H1 (cell line): ENCODE measurements around the gene PDE5A. TPM values are rescaled to one million over a fixed set of nuclear protein-coding genes. Genes with fewer than 3 reads are reported as not detected.

Experiments
- CTCF ChIA-PET: fragments of 300-600 bp; sonication (Branson Sonifier 250); formaldehyde crosslinking; loops from one replicate; lab custom pipeline; 2021; ENCODE audit not compliant: partially characterized antibody; lab: Charles Lee
- POLR2A ChIA-PET: fragments of 300-600 bp; sonication (Branson Sonifier 250); formaldehyde crosslinking; loops from one replicate; lab custom pipeline; 2021; ENCODE audit warnings: inconsistent platforms; ENCODE audit not compliant: partially characterized antibody; lab: Charles Lee
- DNase-seq, 2 experiments: peaks; one replicate each; pipeline versions ENCODE4 v3.0.0 to v3.0.0-alpha.2; 2010 to 2022; ENCODE audit warnings: low spot score in 2 of 2, low read depth in 1 of 2, mixed read lengths in 1 of 2
- FAIRE-seq: peaks from 2 replicates; lab custom pipeline; 2011; peaks lifted over from hg19 to GRCh38; lab: Jason Lieb, UNC
- H2AFZ ChIP-seq: 2 replicates; pipeline ENCODE4 v1.8.1; 2012; ENCODE audit warnings: low read length, inconsistent platforms
- H2AK5ac ChIP-seq: 2 replicates; pipeline ENCODE4 v1.6.1; 2013; ENCODE audit warnings: low read depth, low read length
- H2BK120ac ChIP-seq: replicated peaks from 2 replicates; pipeline ENCODE3; 2013; ENCODE audit warnings: low read depth, low read length, inconsistent platforms
- H2BK12ac ChIP-seq: 2 replicates; pipeline ENCODE4 v1.6.1; 2013; ENCODE audit warnings: low read depth, low read length
- H2BK15ac ChIP-seq: 2 replicates; pipeline ENCODE4 v1.6.1; 2013; ENCODE audit warnings: low read length
- H2BK20ac ChIP-seq: 2 replicates; pipeline ENCODE4 v1.6.1; 2013; ENCODE audit warnings: low read length
- H2BK5ac ChIP-seq: 2 replicates; pipeline ENCODE4 v1.6.1; 2013; ENCODE audit warnings: low read depth, low read length
- H3K14ac ChIP-seq: 2 replicates; pipeline ENCODE4 v1.6.1; 2013; ENCODE audit warnings: inconsistent platforms; ENCODE audit not compliant: insufficient read length
- H3K18ac ChIP-seq: 2 replicates; pipeline ENCODE4 v1.6.1; 2013; ENCODE audit warnings: low read length; ENCODE audit errors: extremely low read depth
- H3K23ac ChIP-seq: 2 replicates; pipeline ENCODE4 v1.6.1; 2013; ENCODE audit warnings: inconsistent platforms; ENCODE audit not compliant: insufficient read length
- H3K23me2 ChIP-seq: 2 replicates; pipeline ENCODE4 v1.6.1; 2013; ENCODE audit warnings: low read depth, low read length
- H3K27ac ChIP-seq: 2 replicates; pipeline ENCODE4 v1.6.1; 2011; ENCODE audit warnings: low read depth, low read length, inconsistent platforms
- H3K27me3 ChIP-seq, 4 experiments: replicated peaks in 1 of 4; 1 replicate in 1 of 4; 2 replicates in 3 of 4; pipeline versions ENCODE4 v1.6.1 to v1.8.1; 2011 to 2013; ENCODE audit warnings: low read length in 3 of 4, mild to moderate bottlenecking in 3 of 4, inconsistent platforms in 2 of 4, mixed read lengths in 2 of 4, moderate library complexity in 1 of 4; ENCODE audit not compliant: control insufficient read depth in 3 of 4, insufficient read depth in 3 of 4; ENCODE audit errors: extremely low read depth in 1 of 4
- H3K36me3 ChIP-seq, 4 experiments: 2 replicates each; pipeline versions ENCODE4 v1.6.1 to v1.8.1; 2011 to 2013; ENCODE audit warnings: mild to moderate bottlenecking in 4 of 4, low read length in 3 of 4, moderate library complexity in 2 of 4, control low read depth in 1 of 4, inconsistent platforms in 1 of 4; ENCODE audit not compliant: insufficient read depth in 4 of 4, control insufficient read depth in 2 of 4
- H3K4ac ChIP-seq: replicated peaks from 2 replicates; pipeline ENCODE3; 2013; ENCODE audit warnings: low read length, low read depth, mixed read lengths, inconsistent platforms; ENCODE audit not compliant: insufficient read length
- H3K4me1 ChIP-seq, 4 experiments: replicated peaks in 1 of 4; 1 replicate in 1 of 4; 2 replicates in 3 of 4; pipeline versions ENCODE4 v1.6.1 to v1.8.1; 2011 to 2013; ENCODE audit warnings: low read length in 3 of 4, inconsistent platforms in 2 of 4, mixed read lengths in 1 of 4; ENCODE audit not compliant: insufficient read depth in 4 of 4, control insufficient read depth in 3 of 4
- H3K4me2 ChIP-seq, 2 experiments: 2 replicates each; pipeline versions ENCODE4 v1.6.1 to v1.8.1; 2011 to 2013; ENCODE audit warnings: low read depth in 2 of 2, low read length in 2 of 2, control low read depth in 1 of 2, inconsistent platforms in 1 of 2, mild to moderate bottlenecking in 1 of 2; ENCODE audit not compliant: insufficient read depth in 1 of 2
- H3K4me3 ChIP-seq, 4 experiments: fragments of 200-600, 300-600 bp in 1 of 4; sonication (generic), shearing (Covaris generic), sonication (Bioruptor Twin) in 1 of 4; 2 replicates each; pipeline versions ENCODE4 v1.5.1 to v1.8.1; 2011 to 2016; ENCODE audit warnings: low read length in 4 of 4, low read depth in 3 of 4, control low read depth in 2 of 4, inconsistent platforms in 2 of 4, mild to moderate bottlenecking in 2 of 4, mixed read lengths in 1 of 4, moderate library complexity in 1 of 4; ENCODE audit not compliant: insufficient read depth in 2 of 4; ENCODE audit errors: extremely low read depth in 1 of 4
- H3K56ac ChIP-seq: replicated peaks from 2 replicates; pipeline ENCODE3; 2013; ENCODE audit warnings: low read depth, mild to moderate bottlenecking, mixed read lengths, low read length, inconsistent platforms; ENCODE audit not compliant: insufficient read length
- H3K79me1 ChIP-seq: 2 replicates; pipeline ENCODE4 v1.6.1; 2013; ENCODE audit warnings: low read depth, low read length, control low read depth
- H3K79me2 ChIP-seq, 2 experiments: 2 replicates each; pipeline versions ENCODE4 v1.6.1 to v1.8.1; 2012 to 2013; ENCODE audit warnings: low read length in 2 of 2, mild to moderate bottlenecking in 2 of 2, inconsistent platforms in 1 of 2; ENCODE audit not compliant: insufficient read depth in 2 of 2, control insufficient read depth in 1 of 2
- H3K9ac ChIP-seq, 4 experiments: replicated peaks in 1 of 4; 1 replicate in 1 of 4; 2 replicates in 3 of 4; pipeline versions ENCODE4 v1.6.1 to v1.8.1; 2011 to 2013; ENCODE audit warnings: low read depth in 3 of 4, low read length in 3 of 4, control low read depth in 2 of 4, mild to moderate bottlenecking in 2 of 4, moderate library complexity in 2 of 4, inconsistent platforms in 1 of 4; ENCODE audit errors: extremely low read depth in 1 of 4
- H3K9me3 ChIP-seq, 2 experiments: 2 replicates each; pipeline versions ENCODE4 v1.6.1 to v1.8.1; 2012 to 2013; ENCODE audit warnings: mild to moderate bottlenecking in 2 of 2, moderate library complexity in 2 of 2, control low read depth in 1 of 2, inconsistent platforms in 1 of 2, low read depth in 1 of 2, low read length in 1 of 2, mixed read lengths in 1 of 2; ENCODE audit not compliant: insufficient read depth in 2 of 2
- H4K20me1 ChIP-seq, 2 experiments: replicated peaks in 1 of 2; 2 replicates each; pipeline versions ENCODE3 to v1.8.1; 2011 to 2013; ENCODE audit warnings: inconsistent platforms in 2 of 2, low read length in 2 of 2, mild to moderate bottlenecking in 1 of 2; ENCODE audit not compliant: insufficient read depth in 2 of 2, control insufficient read depth in 1 of 2
- H4K5ac ChIP-seq: 2 replicates; pipeline ENCODE4 v1.6.1; 2013; ENCODE audit warnings: low read length, low read depth, mixed read lengths, inconsistent platforms; ENCODE audit not compliant: insufficient read length
- H4K8ac ChIP-seq: 2 replicates; pipeline ENCODE4 v1.8.0; 2013; ENCODE audit warnings: mild to moderate bottlenecking, moderate library complexity, low read length, inconsistent platforms; ENCODE audit not compliant: insufficient read depth; ENCODE audit errors: extremely low read depth
- H4K91ac ChIP-seq: replicated peaks from 2 replicates; pipeline ENCODE3; 2013; ENCODE audit warnings: low read length, mixed read lengths, inconsistent platforms; ENCODE audit not compliant: insufficient read length
- ASH2L ChIP-seq: fragments of 200-600, 300-600 bp; sonication (generic); IDR thresholded peaks from one replicate; pipeline ENCODE4 v1.7.1; 2017; ENCODE audit warnings: low read length
- BCL11A ChIP-seq, 2 experiments: IDR thresholded peaks; one replicate each; pipeline ENCODE4 v1.6.1; 2011; ENCODE audit warnings: low read depth in 2 of 2, low read length in 2 of 2, mild to moderate bottlenecking in 2 of 2
- CBX8 ChIP-seq: fragments of 300-800, 300-1000 bp; sonication (generic); IDR thresholded peaks from 2 replicates; pipeline ENCODE4 v1.7.1; 2016; ENCODE audit warnings: low read depth, low read length, borderline replicate concordance
- CTBP2 ChIP-seq: IDR thresholded peaks from 2 replicates; pipeline ENCODE4 v1.7.0; 2011; ENCODE audit warnings: borderline replicate concordance, mild to moderate bottlenecking, moderate library complexity, mixed read lengths, low read length; ENCODE audit not compliant: insufficient read depth, insufficient read length
- KDM5A ChIP-seq: fragments of 200-600 bp; IDR thresholded peaks from 2 replicates; pipeline ENCODE4 v1.7.1; 2012; ENCODE audit warnings: mild to moderate bottlenecking, low read length, inconsistent platforms, mixed read lengths
- NRF1 ChIP-seq: IDR thresholded peaks from 2 replicates; pipeline ENCODE4 v1.6.1; 2011; ENCODE audit warnings: mild to moderate bottlenecking, low read depth, low read length, improper control_type of control experiment
- PHF8 ChIP-seq: fragments of 200-600 bp; sonication (generic); conservative IDR thresholded peaks from 2 replicates; pipeline ENCODE4 v1.7.1; 2012; ENCODE audit warnings: low read depth, mild to moderate bottlenecking, inconsistent platforms, low read length, moderate library complexity
- SIX5 ChIP-seq: IDR thresholded peaks from 2 replicates; pipeline ENCODE4 v1.6.1; 2011; ENCODE audit warnings: mild to moderate bottlenecking, low read depth, low read length
- SP1 ChIP-seq: IDR thresholded peaks from 2 replicates; pipeline ENCODE4 v1.6.1; 2011; ENCODE audit warnings: low read depth, low read length
- SUZ12 ChIP-seq: fragments of 200-600 bp; sonication (generic); IDR thresholded peaks from 2 replicates; pipeline ENCODE4 v1.6.1; 2012; ENCODE audit warnings: mild to moderate bottlenecking, inconsistent platforms, low read length, moderate library complexity, mixed read lengths
- TAF7 ChIP-seq: optimal IDR thresholded peaks from 2 replicates; pipeline ENCODE3; 2011; ENCODE audit warnings: low read depth, mild to moderate bottlenecking, inconsistent platforms, low read length, moderate library complexity, borderline replicate concordance
- TBP ChIP-seq: IDR thresholded peaks from 2 replicates; pipeline ENCODE4 v1.6.1; 2011; ENCODE audit warnings: low read depth, low read length, improper control_type of control experiment
- WGBS, 2 experiments: shearing (Covaris generic) in 1 of 2; methylation state at CpG; one replicate each; pipeline versions ENCODE4 v1.1.6 to v1.1.7; 2013 to 2015; ENCODE audit warnings: low lambda C conversion rate in 2 of 2, mixed read lengths in 2 of 2, inconsistent platforms in 1 of 2, low coverage in 1 of 2, missing lambda C conversion rate in 1 of 2; ENCODE audit not compliant: insufficient replicate concordance in 2 of 2, insufficient coverage in 1 of 2, insufficient read length in 1 of 2; ENCODE audit errors: extremely low coverage in 1 of 2, missing lambda C conversion rate in 1 of 2; 5-methylcytosine and 5-hydroxymethylcytosine counted together
- polyA plus RNA-seq, 7 experiments: library from polyadenylated mRNA; depleted of rRNA in 3 of 7; stranded (reverse) in 5 of 7; unstranded in 2 of 7; fragments of >200 nt in 5 of 7; fragments of 200-250 nt in 2 of 7; gene quantifications; 1 replicate in 5 of 7; 2 replicates in 1 of 7; 4 replicates in 1 of 7; pipeline versions ENCODE4 v1.2.1 to v1.2.3, GENCODE V29; 2011 to 2013; ENCODE audit warnings: missing spikeins in 2 of 7, mixed read lengths in 2 of 7
- total RNA-seq: library from RNA; stranded (reverse); fragmentation: NEBNext Ultra II Directional; extraction: Animal tissue kit (Norgen Biotek cat#: 25700); gene quantifications from 2 replicates; pipeline ENCODE4 v1.2.1, GENCODE V29; 2021
- TF ChIP-seq, protein P1 (sequence below): IDR thresholded peaks from 2 replicates; pipeline ENCODE4 v1.6.1; 2012; ENCODE audit warnings: inconsistent platforms
- TF ChIP-seq, protein P2 (sequence below): IDR thresholded peaks from 2 replicates; pipeline ENCODE4 v1.6.1; 2011; ENCODE audit warnings: low read length, improper control_type of control experiment

PDE5A gene
- total and polyA plus RNA-seq, 2 of the 8 experiments (the other 6 are each of a cell fraction or from before 2014, with no cell fraction given) = 5.6 to 32.4 TPM

DNA sequence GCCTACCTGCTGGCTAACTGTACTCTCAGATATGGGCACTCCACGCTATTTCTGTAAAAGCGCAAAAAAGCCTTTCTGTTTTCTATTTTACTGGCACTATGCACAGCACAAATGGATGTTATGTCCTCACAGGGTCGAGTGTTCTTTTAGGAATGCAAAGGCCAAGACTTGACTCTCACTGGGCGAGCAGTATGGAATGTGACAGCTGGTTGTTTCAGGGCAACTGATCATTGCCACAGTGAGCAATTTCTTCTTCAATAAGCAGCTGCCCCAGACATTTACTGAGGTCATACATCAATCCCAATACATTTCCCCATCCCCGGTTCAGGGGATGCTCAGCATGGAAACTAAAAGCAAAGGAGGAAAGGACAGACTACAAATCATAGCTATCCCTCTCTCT, 58.2 kb downstream of the PDE5A start:
- H2BK15ac ChIP-seq = no peak overlapping the region
- no peak overlapping the region for H3K23ac ChIP-seq
- no peak overlapping the region for H3K14ac ChIP-seq
- no peak overlapping the region for H2BK5ac ChIP-seq
- H3K4me2 ChIP-seq = no peak overlapping the region
- no peaks in the 10 kb centered on the region for H3K4me1 ChIP-seq
- no peak overlapping the region for H3K18ac ChIP-seq
- peaks cover 4% of the 10 kb centered on the region; the same call in 1 of the 2 replicates for H3K79me1 ChIP-seq
- no peak overlapping the region for H2AFZ ChIP-seq
- H3K9ac ChIP-seq = no peak overlapping the region
- H3K27me3 ChIP-seq = no peaks in the 10 kb centered on the region
- H4K5ac ChIP-seq = no peak overlapping the region
- CTCF ChIA-PET = interaction anchor here (1.2 kb wide), 1 partner anchor 13 kb away, joined by 3 read pairs; no protein-coding TSS in a partner anchor
- H2BK120ac ChIP-seq = no peak overlapping the region
- no peaks in the 10 kb centered on the region for H4K20me1 ChIP-seq
- POLR2A ChIA-PET = no interaction called here
- H3K4ac ChIP-seq = no peak overlapping the region
- peaks cover 0 to 2% (median under 1%) of the 10 kb centered on the region in 4 experiments; a peak in 2 of 8 replicates for H3K36me3 ChIP-seq
- H3K9me3 ChIP-seq = no peaks in the 10 kb centered on the region
- 87% methylated on average over 5 of the region's 5 CpGs; no CpG with 5 or more reads in 1 of the 2 experiments for WGBS, 2 experiments
- H3K56ac ChIP-seq = no peak overlapping the region
- FAIRE-seq (no peak), DNase-seq (no peak)
- H4K91ac ChIP-seq = no peak overlapping the region
- no peak overlapping the region for H3K4me3 ChIP-seq
- H3K79me2 ChIP-seq = no peaks in the 10 kb centered on the region; a peak in 1 of 4 replicates
- H2AK5ac ChIP-seq = no peak overlapping the region
- H3K27ac ChIP-seq = no peak overlapping the region
- no peaks in the 10 kb centered on the region for H3K23me2 ChIP-seq
- H2BK12ac ChIP-seq = no peak overlapping the region
- H2BK20ac ChIP-seq = no peak overlapping the region
- no peak overlapping the region for H4K8ac ChIP-seq
- TF ChIP-seq, protein P1, sequence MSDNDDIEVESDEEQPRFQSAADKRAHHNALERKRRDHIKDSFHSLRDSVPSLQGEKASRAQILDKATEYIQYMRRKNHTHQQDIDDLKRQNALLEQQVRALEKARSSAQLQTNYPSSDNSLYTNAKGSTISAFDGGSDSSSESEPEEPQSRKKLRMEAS = no peak
- no peak for TF ChIP-seq SP1
- TF ChIP-seq, protein P2, sequence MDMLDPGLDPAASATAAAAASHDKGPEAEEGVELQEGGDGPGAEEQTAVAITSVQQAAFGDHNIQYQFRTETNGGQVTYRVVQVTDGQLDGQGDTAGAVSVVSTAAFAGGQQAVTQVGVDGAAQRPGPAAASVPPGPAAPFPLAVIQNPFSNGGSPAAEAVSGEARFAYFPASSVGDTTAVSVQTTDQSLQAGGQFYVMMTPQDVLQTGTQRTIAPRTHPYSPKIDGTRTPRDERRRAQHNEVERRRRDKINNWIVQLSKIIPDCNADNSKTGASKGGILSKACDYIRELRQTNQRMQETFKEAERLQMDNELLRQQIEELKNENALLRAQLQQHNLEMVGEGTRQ = no peak
- TF ChIP-seq SUZ12 = no peak
- TF ChIP-seq TAF7 = no peak
- TF ChIP-seq NRF1 = no peak
- no peak for TF ChIP-seq CTBP2
- no peak for TF ChIP-seq ASH2L
- TF ChIP-seq BCL11A (IDR thresholded peaks at IDR 0.05; ENCODE audit: low read depth in 2 of 2, low read length in 2 of 2) = no peak
- no peak for TF ChIP-seq CBX8
- no peak for TF ChIP-seq SIX5
- TF ChIP-seq TBP = no peak
- no peak for TF ChIP-seq KDM5A
- no peak for TF ChIP-seq PHF8
